Astrocyte (in vitro differentiated cells and primary cell): Measurements from ENCODE around the gene KRT17. TPM values are rescaled to one million over a fixed set of nuclear protein-coding genes. Genes with fewer than 3 reads are reported as not detected.
A peak's percentile ranks its signal among the peaks of the same experiment; 100 is the strongest.

Source experiments
- DNase-seq: peaks from one replicate; pipeline ENCODE4 v3.0.0-alpha.2; 2010; ENCODE audit warnings: low read depth
- FAIRE-seq: peaks from 2 replicates; lab custom pipeline; 2011; peaks lifted over from hg19 to GRCh38; lab: Jason Lieb, UNC
- H2AFZ ChIP-seq: 2 replicates; pipeline ENCODE4 v1.6.0; 2012; ENCODE audit warnings: low read depth, low read length, inconsistent platforms
- H3K27ac ChIP-seq: 2 replicates; pipeline ENCODE4 v1.5.1; 2011; ENCODE audit warnings: low read depth, low read length, inconsistent platforms
- H3K27me3 ChIP-seq: 2 replicates; pipeline ENCODE4 v1.6.0; 2011; ENCODE audit warnings: low read length, inconsistent platforms; ENCODE audit not compliant: insufficient read depth
- H3K36me3 ChIP-seq: 2 replicates; pipeline ENCODE4 v1.5.1; 2011; ENCODE audit warnings: low read length, inconsistent platforms; ENCODE audit not compliant: insufficient read depth
- H3K4me1 ChIP-seq: 2 replicates; pipeline ENCODE4 v1.5.1; 2011; ENCODE audit warnings: low read length, inconsistent platforms; ENCODE audit not compliant: insufficient read depth
- H3K4me2 ChIP-seq: 2 replicates; pipeline ENCODE4 v1.6.0; 2012; ENCODE audit warnings: low read length, inconsistent platforms
- H3K4me3 ChIP-seq: 2 replicates; pipeline ENCODE4 v1.5.1; 2011; ENCODE audit warnings: low read depth, mild to moderate bottlenecking, low read length, inconsistent platforms; ENCODE audit not compliant: insufficient read depth
- H3K79me2 ChIP-seq: 2 replicates; pipeline ENCODE4 v1.6.0; 2012; ENCODE audit warnings: mild to moderate bottlenecking, low read length, inconsistent platforms; ENCODE audit not compliant: insufficient read depth
- H3K9ac ChIP-seq: 2 replicates; pipeline ENCODE4 v1.6.0; 2012; ENCODE audit warnings: mild to moderate bottlenecking, low read length, inconsistent platforms
- H3K9me3 ChIP-seq: 2 replicates; pipeline ENCODE4 v1.5.1; 2012; ENCODE audit warnings: low read depth, mild to moderate bottlenecking, low read length, inconsistent platforms; ENCODE audit not compliant: insufficient read depth
- H4K20me1 ChIP-seq: 2 replicates; pipeline ENCODE4 v1.6.0; 2012; ENCODE audit warnings: low read length, inconsistent platforms; ENCODE audit not compliant: insufficient read depth
- H3K27ac Mint-ChIP-seq: one replicate; pipeline ENCODE4 v1.8.0; 2021; ENCODE audit warnings: mild to moderate bottlenecking, mixed read lengths; ENCODE audit not compliant: unreplicated experiment
- H3K27me3 Mint-ChIP-seq: one replicate; pipeline ENCODE4 v1.8.0; 2021; ENCODE audit warnings: low read depth, mixed read lengths; ENCODE audit not compliant: unreplicated experiment
- H3K36me3 Mint-ChIP-seq: one replicate; pipeline ENCODE4 v1.8.0; 2021; ENCODE audit warnings: low read depth, mixed read lengths; ENCODE audit not compliant: unreplicated experiment
- H3K4me1 Mint-ChIP-seq: one replicate; pipeline ENCODE4 v1.8.0; 2021; ENCODE audit warnings: low read depth, mixed read lengths; ENCODE audit not compliant: unreplicated experiment
- H3K4me3 Mint-ChIP-seq: one replicate; pipeline ENCODE4 v1.8.0; 2021; ENCODE audit warnings: mild to moderate bottlenecking, moderate library complexity, mixed read lengths; ENCODE audit not compliant: unreplicated experiment
- H3K9me3 Mint-ChIP-seq: one replicate; pipeline ENCODE4 v1.8.0; 2021; ENCODE audit warnings: mild to moderate bottlenecking, mixed read lengths; ENCODE audit not compliant: unreplicated experiment
- CTCF ChIP-seq: IDR thresholded peaks from 2 replicates; pipeline ENCODE4 v1.5.1; 2011; ENCODE audit warnings: low read depth, mild to moderate bottlenecking, inconsistent platforms, low read length, moderate library complexity; ENCODE audit not compliant: insufficient read depth
- EZH2 ChIP-seq: IDR thresholded peaks from 2 replicates; pipeline ENCODE4 v1.6.1; 2012; ENCODE audit warnings: mild to moderate bottlenecking, low read length, inconsistent platforms; ENCODE audit not compliant: insufficient read depth
- total RNA-seq: library from RNA; stranded (reverse); gene quantifications from 2 replicates; pipeline ENCODE4 v1.2.1, GENCODE V29; 2021

KRT17 gene
- total RNA-seq, 1 donor from 2014 or later = 21.4 TPM

DNA sequence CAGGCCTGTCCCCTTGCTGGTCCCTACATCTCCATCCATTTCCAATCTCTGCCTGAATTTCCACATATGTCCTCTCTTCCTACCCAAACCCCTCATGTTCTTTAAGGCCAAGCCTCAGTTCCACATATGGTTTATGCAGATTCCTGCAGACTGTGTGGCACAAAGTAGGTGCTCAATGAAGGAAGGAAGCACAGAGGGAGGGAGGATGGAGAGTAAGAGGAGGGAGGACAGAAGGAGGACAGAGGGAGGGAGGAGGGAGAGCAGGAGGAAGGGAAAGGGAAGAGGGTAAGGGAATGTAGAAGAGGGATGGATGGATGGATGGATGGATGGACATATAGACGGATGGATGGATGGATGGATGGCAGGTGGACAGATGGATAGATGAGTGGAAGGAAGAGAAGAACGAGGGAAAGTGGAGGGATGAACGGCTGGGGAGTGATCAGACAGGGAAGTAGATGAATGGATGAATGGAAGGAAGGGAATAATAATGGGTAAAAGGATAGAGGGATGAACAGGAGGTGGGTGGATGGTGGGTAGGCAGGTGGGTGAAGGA is 29.9 kb downstream of the KRT17 start:
- no peaks in the 10 kb centered on the region for H3K36me3 ChIP-seq
- Mint-ChIP-seq H3K9me3 (peaks cover 2% of the 10 kb centered on the region), H3K4me3 (peak overlapping the region; percentile 1), H3K36me3 (peaks cover 4% of the 10 kb centered on the region), H3K27me3 (peaks cover 22% of the 10 kb centered on the region), H3K4me1 (no peaks in the 10 kb centered on the region), H3K27ac (no peak overlapping the region)
- H3K4me1 ChIP-seq = no peaks in the 10 kb centered on the region
- H3K9ac ChIP-seq = no peak overlapping the region
- peaks cover 18% of the 10 kb centered on the region for H3K27me3 ChIP-seq
- H4K20me1 ChIP-seq = no peaks in the 10 kb centered on the region
- no peaks in the 10 kb centered on the region for H3K9me3 ChIP-seq
- H3K27ac ChIP-seq = no peak overlapping the region
- DNase-seq (no peak), FAIRE-seq (no peak)
- H2AFZ ChIP-seq = no peak overlapping the region
- no peak overlapping the region for H3K4me3 ChIP-seq
- no peaks in the 10 kb centered on the region for H3K79me2 ChIP-seq
- TF ChIP-seq CTCF (no peak), EZH2 (no peak)
- H3K4me2 ChIP-seq = no peak overlapping the region

DNA sequence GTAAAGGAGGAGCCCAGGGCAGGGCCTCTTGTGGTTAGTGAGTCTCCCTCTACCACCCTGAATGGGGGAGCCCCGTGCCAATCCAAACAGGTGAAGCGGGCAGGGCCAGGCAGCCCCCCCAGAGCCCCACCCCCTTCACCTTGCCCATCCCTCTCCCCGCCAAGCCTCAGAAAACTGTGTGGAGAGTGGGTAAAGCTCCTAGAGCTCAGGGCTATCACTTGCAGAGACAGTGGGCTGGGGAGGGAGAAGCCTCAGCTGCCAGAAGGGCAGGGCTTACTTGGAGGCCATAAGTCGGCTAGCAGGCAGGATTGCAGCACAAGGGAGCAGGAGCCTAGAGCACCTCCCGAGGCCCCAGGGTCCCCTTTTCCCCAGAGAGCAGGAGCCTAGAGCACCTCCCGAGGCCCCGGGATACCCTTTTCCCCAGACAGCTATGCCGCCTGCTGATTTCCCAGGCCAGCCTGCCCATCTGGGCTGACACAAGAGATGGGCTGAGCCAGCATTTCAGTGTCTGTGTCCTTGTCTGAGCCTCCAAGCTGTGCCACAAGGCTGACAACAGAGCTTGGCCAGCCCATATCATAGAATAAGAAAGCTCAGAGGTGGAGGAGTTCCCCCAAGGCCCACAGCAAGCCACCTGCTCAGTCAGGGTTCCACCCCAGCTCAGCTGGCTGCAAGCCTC is 30.9 kb downstream of the KRT17 start:
- H3K27me3 Mint-ChIP-seq = peaks cover 26% of the 10 kb centered on the region
- no peak overlapping the region for H3K9ac ChIP-seq
- H3K9me3 ChIP-seq = no peaks in the 10 kb centered on the region
- H4K20me1 ChIP-seq = no peaks in the 10 kb centered on the region
- peaks cover 4% of the 10 kb centered on the region for H3K36me3 Mint-ChIP-seq
- no peak overlapping the region for H3K4me3 Mint-ChIP-seq
- H3K4me1 ChIP-seq = no peaks in the 10 kb centered on the region
- no peaks in the 10 kb centered on the region for H3K79me2 ChIP-seq
- H3K9me3 Mint-ChIP-seq = peaks cover 2% of the 10 kb centered on the region
- FAIRE-seq (no peak), DNase-seq (no peak)
- H3K4me3 ChIP-seq = no peak overlapping the region
- TF ChIP-seq CTCF = no peak
- TF ChIP-seq EZH2 = no peak
- H3K27me3 ChIP-seq = peaks cover 18% of the 10 kb centered on the region
- no peaks in the 10 kb centered on the region for H3K4me1 Mint-ChIP-seq
- no peak overlapping the region for H2AFZ ChIP-seq
- H3K27ac ChIP-seq = no peak overlapping the region
- H3K36me3 ChIP-seq = no peaks in the 10 kb centered on the region
- no peak overlapping the region for H3K4me2 ChIP-seq
- H3K27ac Mint-ChIP-seq = no peak overlapping the region
